Measurements from ENCODE around the gene BLVRB. TPM values are rescaled to one million over a fixed set of nuclear protein-coding genes. Genes with fewer than 3 reads are reported as not detected.

Gene BLVRB
- total and polyA plus RNA-seq, 9 of the 15 experiments (the other 6 are each of a cell fraction or from before 2014, with no cell fraction given), result 81.1 to 749 (median 331) TPM

DNA sequence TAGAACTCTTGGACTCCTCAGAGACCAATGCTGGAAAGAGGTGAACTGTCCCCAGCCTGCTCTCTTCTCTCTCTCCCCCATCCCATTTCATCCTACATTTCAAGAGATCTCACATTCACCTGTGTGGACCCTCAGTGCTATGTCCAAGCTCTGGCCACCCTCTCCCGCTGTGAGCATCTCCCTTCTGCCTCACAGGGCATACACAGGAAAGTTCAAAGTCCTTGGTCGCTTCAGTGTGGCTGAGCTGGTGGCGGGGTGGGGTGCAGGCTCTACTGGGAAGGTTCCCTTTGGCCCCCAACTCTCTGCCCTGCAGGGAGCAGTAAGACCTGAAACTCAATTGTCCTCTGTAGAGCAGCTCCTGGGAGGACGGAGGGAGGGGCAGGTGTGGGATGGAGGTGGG is 28.2 kb upstream of the BLVRB start:
- in situ Hi-C loops (cut with MboI) (no loop called here), intact Hi-C loops (cut with micrococcal nuclease) (no loop called here)
- no peaks in the 10 kb centered on the region for H3K79me2 ChIP-seq (ENCODE audit: control insufficient read depth, insufficient read depth, low read length)
- H3K4me3 ChIP-seq, result no peak overlapping the region
- no peak overlapping the region; a peak in 1 of 4 replicates for H3K9ac ChIP-seq (ENCODE audit: insufficient read depth in 1 of 2, low read depth in 2 of 2, low read length in 2 of 2)
- H3K4me1 ChIP-seq (replicated peaks in 1 of 2; ENCODE audit: control insufficient read depth in 2 of 2, insufficient read depth in 2 of 2, low read length in 2 of 2), result peaks cover 0 to 11% of the 10 kb centered on the region in 2 experiments; a peak in 3 of 5 replicates
- no peak overlapping the region for H3K4me2 ChIP-seq (ENCODE audit: insufficient read depth, low read length)
- no peaks in the 10 kb centered on the region for H3K36me3 ChIP-seq (ENCODE audit: control insufficient read depth, insufficient read depth, low read length)
- ATAC-seq (no peak), FAIRE-seq (no peak), DNase-seq (ENCODE audit: extremely low read depth in 1 of 4, low spot score in 3 of 4) (peak in 1 of 4 experiments; percentile 3)
- ChIA-PET CTCF (ENCODE audit: low intra/inter-chr PET ratio) (no interaction called here), POLR2A (interaction anchor here (0.6 kb wide), 1 partner anchor 225 kb away, joined by 4 read pairs; no protein-coding TSS in a partner anchor)
- WGBS (ENCODE audit: insufficient coverage, low coverage, missing lambda C conversion rate), result 3% methylated on average over 4 of the region's 4 CpGs
- H4K20me1 ChIP-seq (replicated peaks; ENCODE audit: control insufficient read depth, insufficient read depth, low read length), result no peaks in the 10 kb centered on the region
- TF ChIP-seq CCAR2 (IDR thresholded peaks at IDR 0.05; ENCODE audit: low read depth, low read length) (no peak), ZFX (CRISPR knock-in tag; IDR thresholded peaks at IDR 0.05) (no peak), L3MBTL2 (IDR thresholded peaks at IDR 0.05) (no peak), ASH1L (IDR thresholded peaks at IDR 0.05; ENCODE audit: borderline replicate concordance, low read depth, partially characterized antibody) (no peak), ZNF445 (CRISPR knock-in tag; IDR thresholded peaks at IDR 0.05; ENCODE audit: low read depth) (no peak), BRCA1 (IDR thresholded peaks at IDR 0.05) (no peak), BRCA1 (CRISPR knock-in tag; IDR thresholded peaks at IDR 0.05) (no peak)
- TF ChIP-seq, protein P1, sequence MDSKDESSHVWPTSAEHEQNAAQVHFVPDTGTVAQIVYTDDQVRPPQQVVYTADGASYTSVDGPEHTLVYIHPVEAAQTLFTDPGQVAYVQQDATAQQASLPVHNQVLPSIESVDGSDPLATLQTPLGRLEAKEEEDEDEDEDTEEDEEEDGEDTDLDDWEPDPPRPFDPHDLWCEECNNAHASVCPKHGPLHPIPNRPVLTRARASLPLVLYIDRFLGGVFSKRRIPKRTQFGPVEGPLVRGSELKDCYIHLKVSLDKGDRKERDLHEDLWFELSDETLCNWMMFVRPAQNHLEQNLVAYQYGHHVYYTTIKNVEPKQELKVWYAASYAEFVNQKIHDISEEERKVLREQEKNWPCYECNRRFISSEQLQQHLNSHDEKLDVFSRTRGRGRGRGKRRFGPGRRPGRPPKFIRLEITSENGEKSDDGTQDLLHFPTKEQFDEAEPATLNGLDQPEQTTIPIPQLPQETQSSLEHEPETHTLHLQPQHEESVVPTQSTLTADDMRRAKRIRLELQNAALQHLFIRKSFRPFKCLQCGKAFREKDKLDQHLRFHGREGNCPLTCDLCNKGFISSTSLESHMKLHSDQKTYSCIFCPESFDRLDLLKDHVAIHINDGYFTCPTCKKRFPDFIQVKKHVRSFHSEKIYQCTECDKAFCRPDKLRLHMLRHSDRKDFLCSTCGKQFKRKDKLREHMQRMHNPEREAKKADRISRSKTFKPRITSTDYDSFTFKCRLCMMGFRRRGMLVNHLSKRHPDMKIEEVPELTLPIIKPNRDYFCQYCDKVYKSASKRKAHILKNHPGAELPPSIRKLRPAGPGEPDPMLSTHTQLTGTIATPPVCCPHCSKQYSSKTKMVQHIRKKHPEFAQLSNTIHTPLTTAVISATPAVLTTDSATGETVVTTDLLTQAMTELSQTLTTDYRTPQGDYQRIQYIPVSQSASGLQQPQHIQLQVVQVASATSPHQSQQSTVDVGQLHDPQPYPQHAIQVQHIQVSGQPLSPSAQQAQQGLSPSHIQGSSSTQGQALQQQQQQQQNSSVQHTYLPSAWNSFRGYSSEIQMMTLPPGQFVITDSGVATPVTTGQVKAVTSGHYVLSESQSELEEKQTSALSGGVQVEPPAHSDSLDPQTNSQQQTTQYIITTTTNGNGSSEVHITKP (IDR thresholded peaks at IDR 0.05; ENCODE audit: partially characterized antibody), result no peak
- H3K9me1 ChIP-seq (ENCODE audit: control insufficient read depth, insufficient read depth, low read length), result peaks cover 3% of the 10 kb centered on the region
- no peak overlapping the region for H2AFZ ChIP-seq (ENCODE audit: low read depth, low read length)
- H3K27ac ChIP-seq (ENCODE audit: extremely low read depth, low read depth, low read length), result no peak overlapping the region
- BruUV-seq (replicated peaks), result no TSS peak
- no peaks in the 10 kb centered on the region for H3K9me3 ChIP-seq (replicated peaks; ENCODE audit: control insufficient read depth, insufficient read depth, low read depth, low read length)
- H3K27me3 ChIP-seq (ENCODE audit: control insufficient read depth in 2 of 2, insufficient read depth in 2 of 2, low read length in 2 of 2), result no peaks in the 10 kb centered on the region

Data from K562 (cell line).